ES-I3 (cell line): ENCODE results near the gene EZH1.
"Not testable (repeated sequence)": the region's sequence is repeated elsewhere in the genome, so short reads cannot be mapped to it uniquely, and the experiment has no call there.

ENCODE experiments used
- H3K36me3 ChIP-seq: 2 replicates; pipeline ENCODE4 v1.6.1; 2013; ENCODE audit warnings: mild to moderate bottlenecking, low read length, control low read depth, moderate library complexity; ENCODE audit not compliant: insufficient read depth
- H3K4me1 ChIP-seq: 2 replicates; pipeline ENCODE4 v1.6.1; 2013; ENCODE audit warnings: mild to moderate bottlenecking, control low read depth, low read length; ENCODE audit not compliant: insufficient read depth
- H3K9ac ChIP-seq: 2 replicates; pipeline ENCODE4 v1.6.1; 2013; ENCODE audit warnings: low read depth, mild to moderate bottlenecking, low read length, moderate library complexity
- H3K9me3 ChIP-seq: 2 replicates; pipeline ENCODE4 v1.6.1; 2013; ENCODE audit warnings: mild to moderate bottlenecking, low read length, moderate library complexity; ENCODE audit not compliant: control insufficient read depth, insufficient read depth

EZH1 gene

DNA sequence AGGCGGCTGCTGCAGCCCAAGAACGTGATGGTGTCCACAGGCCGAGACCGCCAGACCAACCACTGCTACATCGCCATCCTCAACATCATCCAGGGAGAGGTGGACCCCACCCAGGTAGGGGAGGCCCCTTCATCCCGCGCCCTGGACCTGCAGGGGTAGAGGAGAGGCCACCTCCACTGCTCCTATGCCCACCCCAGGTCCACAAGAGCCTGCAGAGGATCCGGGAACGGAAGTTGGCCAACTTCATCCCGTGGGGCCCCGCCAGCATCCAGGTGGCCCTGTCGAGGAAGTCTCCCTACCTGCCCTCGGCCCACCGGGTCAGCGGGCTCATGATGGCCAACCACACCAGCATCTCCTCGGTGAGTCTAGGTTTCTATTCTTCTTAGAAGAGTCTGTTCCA, 78.7 kb downstream of the EZH1 start:
- not testable (repeated sequence) for H3K9ac ChIP-seq, H3K36me3 ChIP-seq, H3K9me3 ChIP-seq
- H3K4me1 ChIP-seq: peaks cover 11% of the 10 kb centered on the region; the same call in 1 of the 2 replicates

DNA sequence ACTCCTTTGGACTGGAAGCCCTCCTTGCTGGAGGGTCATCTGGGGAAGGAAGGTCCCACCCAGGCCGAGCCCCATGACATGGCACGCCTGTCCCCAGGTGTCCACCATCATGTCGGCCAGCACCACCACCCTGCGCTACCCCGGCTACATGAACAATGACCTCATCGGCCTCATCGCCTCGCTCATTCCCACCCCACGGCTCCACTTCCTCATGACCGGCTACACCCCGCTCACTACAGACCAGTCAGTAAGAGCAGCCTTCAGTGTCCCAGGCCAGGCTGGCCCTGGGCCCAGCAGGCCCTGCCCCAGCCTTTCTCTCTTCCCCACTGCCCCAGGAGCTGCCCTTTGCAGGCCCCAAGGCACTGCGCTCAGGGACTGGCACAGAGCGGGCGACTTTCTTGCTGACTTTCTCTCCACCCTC, 79.2 kb downstream of the EZH1 start:
- peaks cover 9% of the 10 kb centered on the region for H3K36me3 ChIP-seq
- H3K9me3 ChIP-seq: no peaks in the 10 kb centered on the region
- H3K4me1 ChIP-seq: peaks cover 11% of the 10 kb centered on the region; the same call in 1 of the 2 replicates

DNA sequence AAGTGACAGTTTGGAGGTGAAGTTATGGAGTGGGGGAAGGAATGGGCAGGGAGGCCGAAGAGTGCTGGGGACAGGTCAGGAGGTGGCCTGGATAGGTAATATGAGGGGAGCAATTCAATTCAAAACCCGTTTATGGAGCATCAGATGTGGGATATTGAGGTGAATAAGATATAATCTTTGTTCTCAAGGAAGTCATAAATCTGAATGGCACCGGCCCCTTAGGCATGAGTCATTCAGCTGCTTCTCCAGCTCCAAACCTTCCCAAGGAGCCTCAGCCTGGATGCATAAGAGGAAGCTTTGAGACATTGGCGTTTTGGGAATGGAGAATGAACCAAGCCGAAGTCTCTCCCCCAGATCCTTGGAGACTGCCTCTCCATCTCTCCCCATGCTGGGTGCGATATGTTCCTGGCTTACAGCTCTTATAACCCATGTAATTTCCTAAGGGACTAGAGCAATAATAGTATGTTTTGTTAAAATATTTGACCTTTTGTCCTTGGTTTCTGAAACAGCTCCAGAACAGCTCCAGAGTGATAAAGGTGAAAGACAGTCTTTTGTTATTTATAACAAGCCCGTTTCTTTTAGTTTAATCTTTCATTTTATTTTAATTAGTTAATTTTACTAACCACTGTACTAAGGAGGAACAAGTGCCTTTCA, 84.0 kb downstream of the EZH1 start:
- H3K36me3 ChIP-seq: 0 out of 2 replicates have a peak, but pooled peaks cover 3% of the 10 kb centered on the region
- H3K9me3 ChIP-seq: no peaks in the 10 kb centered on the region
- H3K9ac ChIP-seq: no peak overlapping the region
- no peaks in the 10 kb centered on the region for H3K4me1 ChIP-seq

More for the DNA sequence above, 79.2 kb downstream of the EZH1 start:
- no peak overlapping the region for H3K9ac ChIP-seq

DNA sequence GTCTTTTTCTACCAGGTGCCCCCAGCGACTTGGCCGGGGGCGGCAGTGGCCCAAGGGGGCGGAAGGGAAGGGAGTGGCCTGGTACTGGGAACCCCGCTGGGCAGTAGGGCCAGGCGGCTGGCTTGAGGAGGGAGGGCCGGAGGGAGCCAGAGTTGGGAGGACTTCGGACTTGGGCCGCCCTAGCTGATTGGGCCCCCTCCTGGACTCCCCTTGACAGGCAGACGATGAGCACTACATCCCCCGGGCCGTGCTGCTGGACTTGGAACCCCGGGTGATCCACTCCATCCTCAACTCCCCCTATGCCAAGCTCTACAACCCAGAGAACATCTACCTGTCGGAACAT, 84.9 kb downstream of the EZH1 start:
- not testable (repeated sequence) for H3K4me1 ChIP-seq, H3K9me3 ChIP-seq, H3K36me3 ChIP-seq
- peak overlapping the region; percentile 63; the same call in 1 of the 2 replicates for H3K9ac ChIP-seq

DNA sequence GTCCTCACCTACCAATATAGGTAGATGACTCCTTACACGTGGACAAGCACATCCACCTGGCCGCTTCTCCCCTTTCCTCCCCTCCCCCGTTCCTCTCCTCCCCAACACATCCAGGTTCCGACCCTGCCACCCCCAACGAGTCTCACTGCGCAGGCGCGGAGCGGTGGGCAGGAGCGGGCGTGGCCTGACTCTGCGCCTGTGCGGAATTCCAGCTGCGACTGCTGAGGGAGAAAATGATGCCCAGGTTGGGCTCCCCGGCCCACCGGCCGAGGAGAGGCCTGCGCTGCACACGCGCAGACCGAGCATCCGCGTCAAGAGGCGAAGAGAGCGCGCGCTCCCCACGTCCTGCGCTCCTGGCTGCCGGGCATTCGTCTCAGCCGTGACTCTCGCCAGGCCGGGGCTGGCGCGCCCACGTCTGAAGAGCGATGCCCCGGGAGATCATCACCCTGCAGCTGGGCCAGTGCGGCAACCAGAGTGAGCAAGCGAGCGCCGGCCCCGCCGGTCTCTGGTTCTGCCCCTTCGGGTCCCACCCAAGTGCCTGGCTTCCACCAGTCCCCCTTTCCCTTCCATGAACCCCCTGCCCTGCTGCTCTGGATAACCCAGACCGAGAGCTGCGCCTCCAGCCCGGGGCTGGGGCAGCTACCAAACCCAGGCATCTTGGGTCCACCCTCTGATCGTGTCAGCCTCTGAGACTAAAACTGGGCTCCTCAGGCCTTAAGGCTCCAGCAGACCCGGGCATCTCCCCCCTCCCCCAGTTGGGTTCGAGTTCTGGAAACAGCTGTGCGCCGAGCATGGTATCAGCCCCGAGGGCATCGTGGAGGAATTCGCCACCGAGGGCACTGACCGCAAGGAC, 85.5 kb downstream of the EZH1 start, which contains the start of gene TUBG2:
Gene TUBG2, plus strand, starts transcription at position 206 of the 853 bp plus-strand sequence. Its CDS starts 220 bp downstream, at position 426.
- Histone ChIP-seq H3K4me1 (no peaks in the 10 kb centered on the region), H3K9me3 (no peaks in the 10 kb centered on the region), H3K9ac (peak within 1 kb of the TSS; percentile 63), H3K36me3 (0 out of 2 replicates have a peak, but pooled peaks cover under 1% of the 10 kb centered on the region)

DNA sequence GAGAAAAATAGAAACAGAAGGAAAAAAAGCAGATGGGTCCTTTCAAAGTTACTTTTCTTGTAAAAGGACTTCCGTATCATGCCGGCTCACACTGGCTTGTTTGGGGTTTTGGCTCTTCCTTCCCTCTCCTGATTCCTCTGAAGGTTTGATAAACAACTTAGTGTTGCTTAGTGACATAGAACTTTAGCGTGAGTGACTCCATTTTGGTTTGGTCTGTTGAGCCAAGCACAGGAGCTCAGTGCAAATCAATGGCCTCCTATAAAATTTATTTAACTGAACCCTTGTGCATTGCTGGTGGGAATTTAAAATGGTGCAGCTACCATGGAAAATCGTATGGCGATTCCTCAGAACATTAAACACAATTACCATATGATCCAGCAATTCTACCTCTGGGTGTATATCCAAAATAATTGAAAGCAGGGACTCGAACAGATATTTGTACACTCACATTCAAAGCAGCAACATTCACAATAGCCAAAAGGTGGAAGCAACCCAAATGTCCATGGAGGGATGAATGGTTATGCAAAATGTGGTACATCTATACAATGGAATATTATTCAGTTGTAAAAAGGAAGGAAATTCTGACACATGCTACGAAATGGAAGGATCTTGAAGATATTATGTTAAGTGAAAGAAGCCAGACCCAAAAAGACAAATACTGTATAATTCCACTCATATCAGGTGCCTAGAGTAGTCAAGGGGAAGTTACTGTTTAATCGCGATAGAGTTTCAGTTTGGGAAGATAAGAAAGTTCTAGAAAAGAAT, 86.8 kb downstream of the EZH1 start:
- no peaks in the 10 kb centered on the region for H3K4me1 ChIP-seq
- H3K36me3 ChIP-seq: no peaks in the 10 kb centered on the region
- no peaks in the 10 kb centered on the region for H3K9me3 ChIP-seq
- H3K9ac ChIP-seq: no peak overlapping the region

DNA sequence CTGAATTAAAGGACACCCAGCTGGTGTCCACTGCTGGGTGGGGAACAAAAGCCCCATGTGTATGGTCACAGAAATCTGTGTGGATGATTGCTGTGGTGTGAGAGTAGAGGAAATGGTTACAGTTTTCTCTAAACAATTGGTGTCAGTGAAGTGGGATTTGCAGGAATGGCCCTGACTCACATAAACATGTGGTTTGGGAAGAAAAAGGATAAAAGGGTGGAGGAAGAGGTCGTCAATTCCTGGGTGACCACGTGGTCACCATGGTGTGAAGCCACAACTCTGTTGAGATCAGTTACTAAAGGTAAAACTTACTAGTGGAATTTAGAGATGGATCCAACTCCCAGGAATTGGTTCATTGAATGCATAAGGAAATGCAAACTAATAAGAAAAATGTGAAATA, 89.3 kb downstream of the EZH1 start:
- Histone ChIP-seq H3K9ac (no peak overlapping the region), H3K36me3 (no peaks in the 10 kb centered on the region), H3K9me3 (no peaks in the 10 kb centered on the region)

DNA sequence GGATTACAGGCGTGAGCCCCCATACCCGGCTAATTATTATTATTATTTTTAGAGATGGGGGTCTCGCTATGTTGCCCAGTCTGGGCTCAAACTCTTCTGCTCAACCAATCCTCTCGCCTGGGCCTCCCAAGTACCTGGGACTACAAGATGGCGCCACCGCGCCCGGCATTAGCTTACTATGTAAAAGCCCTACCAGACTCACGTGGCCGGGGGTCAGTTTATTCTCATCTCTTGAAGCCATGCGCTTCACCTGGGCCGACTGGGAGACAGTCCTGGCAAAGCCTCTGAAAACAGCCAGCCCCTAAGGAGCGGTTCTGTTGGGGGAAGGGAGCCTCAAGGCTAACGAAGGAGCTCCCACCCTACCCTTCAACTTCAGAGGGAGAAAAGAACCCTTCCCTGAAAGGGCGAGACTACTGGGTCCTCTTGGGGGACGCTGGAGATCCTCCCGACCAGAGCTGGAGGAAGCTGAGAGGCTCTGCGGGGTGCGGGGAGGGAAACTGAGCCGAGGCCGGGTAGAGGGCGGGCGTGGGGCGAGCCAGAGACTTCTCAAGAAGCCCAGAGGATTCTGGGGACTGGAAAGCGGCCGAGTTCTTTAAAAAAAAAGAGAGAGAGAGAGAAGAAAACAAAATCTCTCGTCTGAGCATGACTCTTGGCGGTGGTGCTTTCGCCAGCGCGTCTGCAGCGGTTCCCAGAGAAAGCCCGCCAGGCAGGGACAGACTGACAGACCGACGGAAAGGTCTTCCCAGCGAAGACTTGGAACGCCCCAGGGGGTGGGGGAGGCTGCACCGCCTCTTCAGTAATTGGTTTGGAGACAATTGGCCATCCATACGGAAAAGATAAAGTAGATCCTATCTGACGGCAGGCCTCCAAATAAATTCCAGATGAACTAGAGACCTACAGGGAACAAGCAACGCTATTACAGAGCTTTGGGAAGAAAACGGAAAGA, 91.4 kb downstream of the EZH1 start:
- Histone ChIP-seq H3K36me3 (no peaks in the 10 kb centered on the region), H3K9ac (peak overlapping the region; percentile 57), H3K9me3 (no peaks in the 10 kb centered on the region), H3K4me1 (no peaks in the 10 kb centered on the region)

More for the DNA sequence above, 89.3 kb downstream of the EZH1 start:
- H3K4me1 ChIP-seq: no peaks in the 10 kb centered on the region

DNA sequence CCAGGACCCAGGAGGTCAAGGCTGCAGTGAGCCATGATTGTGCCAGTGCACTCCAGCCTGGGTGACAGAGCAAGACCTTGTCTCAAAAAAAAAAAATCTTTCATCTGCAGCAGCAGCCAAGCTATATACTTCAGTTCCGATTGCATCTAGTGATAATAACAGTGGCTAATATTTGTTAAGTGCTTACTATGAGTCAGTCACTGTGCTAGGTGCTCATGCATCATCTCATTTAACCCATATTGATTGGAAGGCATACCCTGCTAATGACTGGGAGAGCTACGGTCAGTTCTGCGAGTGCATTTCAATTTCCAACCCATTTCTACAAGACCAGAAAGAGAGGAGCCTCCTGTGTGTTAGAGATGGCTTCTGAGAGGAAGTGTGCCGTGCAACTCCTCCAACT, 93.4 kb downstream of the EZH1 start:
- no peaks in the 10 kb centered on the region for H3K9me3 ChIP-seq
- no peak overlapping the region for H3K9ac ChIP-seq
- H3K36me3 ChIP-seq: no peaks in the 10 kb centered on the region
- H3K4me1 ChIP-seq: no peaks in the 10 kb centered on the region
